Calu3 (cell line): ENCODE data around the gene PLA2R1. TPM values are rescaled to one million over a fixed set of nuclear protein-coding genes. Genes with fewer than 3 reads are reported as not detected.

ENCODE experiments used
- BruUV-seq: library from RNA; stranded (reverse); fragments of 400-500 nt; replicated peaks from 2 replicates; lab custom pipeline; 2021; lab: Mats Ljungman, UMichigan
- CTCF ChIA-PET: fragments of 300-600 bp; sonication (Branson Sonifier 250); formaldehyde crosslinking; loops from one replicate; lab custom pipeline; 2022; ENCODE audit warnings: antibody characterized with exemption; lab: Charles Lee
- DNase-seq: peaks from one replicate; pipeline ENCODE4 v3.0.0; 2022
- H3K27ac Mint-ChIP-seq: one replicate; pipeline ENCODE4 v1.8.0; 2022; ENCODE audit warnings: mixed read lengths; ENCODE audit not compliant: unreplicated experiment
- H3K27me3 Mint-ChIP-seq: one replicate; pipeline ENCODE4 v1.8.0; 2022; ENCODE audit warnings: mixed read lengths; ENCODE audit not compliant: unreplicated experiment
- H3K36me3 Mint-ChIP-seq: one replicate; pipeline ENCODE4 v1.8.0; 2022; ENCODE audit warnings: mild to moderate bottlenecking, moderate library complexity, mixed read lengths; ENCODE audit not compliant: insufficient read depth, unreplicated experiment
- H3K4me1 Mint-ChIP-seq: one replicate; pipeline ENCODE4 v1.8.0; 2022; ENCODE audit warnings: mild to moderate bottlenecking, low read depth, mixed read lengths; ENCODE audit not compliant: unreplicated experiment
- H3K4me3 Mint-ChIP-seq: one replicate; pipeline ENCODE4 v1.8.0; 2022; ENCODE audit warnings: mild to moderate bottlenecking, low read depth, moderate library complexity, mixed read lengths; ENCODE audit not compliant: unreplicated experiment
- H3K9me3 Mint-ChIP-seq: one replicate; pipeline ENCODE4 v1.8.0; 2022; ENCODE audit warnings: low read depth, mixed read lengths; ENCODE audit not compliant: unreplicated experiment
- CTCF ChIP-seq: fragments of 200-600 bp; IDR thresholded peaks from one replicate; pipeline ENCODE4 v1.8.0; 2022; ENCODE audit warnings: antibody characterized with exemption; ENCODE audit not compliant: unreplicated experiment
- intact Hi-C: fragments of 100-400 bp; cut with micrococcal nuclease; formaldehyde crosslinking; loops from one replicate; pipeline ENCODE4 v1.10.0; 2022; ENCODE audit not compliant: unreplicated experiment
- total RNA-seq: library from RNA; stranded (reverse); gene quantifications from 2 replicates; pipeline ENCODE4 v1.2.3, GENCODE V29; 2022

The PLA2R1 gene
- total RNA-seq, 1 experiment from 2014 or later: 5.8 TPM

GRCh38 chr2:160034396-160034795, 28.0 kb downstream of the PLA2R1 start:
- intact Hi-C loops: no loop called here
- H3K27me3 Mint-ChIP-seq: no peaks in the 10 kb centered on the region
- no peaks in the 10 kb centered on the region for H3K9me3 Mint-ChIP-seq
- no peak overlapping the region for H3K27ac Mint-ChIP-seq
- no peaks in the 10 kb centered on the region for H3K36me3 Mint-ChIP-seq
- no peak for DNase-seq
- H3K4me1 Mint-ChIP-seq: no peaks in the 10 kb centered on the region
- no peak overlapping the region for H3K4me3 Mint-ChIP-seq
- CTCF ChIA-PET: no interaction called here
- TF ChIP-seq CTCF: no peak
- no TSS peak for BruUV-seq

GRCh38 chr2:160033732-160034392, 28.6 kb downstream of the PLA2R1 start:
- Mint-ChIP-seq H3K4me3 (no peak overlapping the region), H3K36me3 (no peaks in the 10 kb centered on the region), H3K27me3 (no peaks in the 10 kb centered on the region), H3K4me1 (no peaks in the 10 kb centered on the region), H3K9me3 (no peaks in the 10 kb centered on the region), H3K27ac (no peak overlapping the region)
- BruUV-seq: no TSS peak
- CTCF ChIA-PET: no interaction called here
- intact Hi-C loops: no loop called here
- no peak for TF ChIP-seq CTCF
- DNase-seq: no peak

GRCh38 chr2:160029270-160029628, 33.2 kb downstream of the PLA2R1 start:
- H3K36me3 Mint-ChIP-seq: no peaks in the 10 kb centered on the region
- BruUV-seq: no TSS peak
- intact Hi-C loops: loop anchor here (5.0 kb wide), 1 partner anchor 963 kb away; no protein-coding TSS in a partner anchor
- H3K27ac Mint-ChIP-seq: no peak overlapping the region
- CTCF ChIA-PET: no interaction called here
- H3K27me3 Mint-ChIP-seq: no peaks in the 10 kb centered on the region
- no peaks in the 10 kb centered on the region for H3K9me3 Mint-ChIP-seq
- H3K4me1 Mint-ChIP-seq: no peaks in the 10 kb centered on the region
- no peak for TF ChIP-seq CTCF
- H3K4me3 Mint-ChIP-seq: no peak overlapping the region
- no peak for DNase-seq

GRCh38 chr2:160028431-160029269, 33.8 kb downstream of the PLA2R1 start:
- no peak for DNase-seq
- no peak for TF ChIP-seq CTCF
- Mint-ChIP-seq H3K4me1 (no peaks in the 10 kb centered on the region), H3K9me3 (no peaks in the 10 kb centered on the region), H3K36me3 (no peaks in the 10 kb centered on the region), H3K4me3 (no peak overlapping the region), H3K27me3 (no peaks in the 10 kb centered on the region), H3K27ac (no peak overlapping the region)
- CTCF ChIA-PET: no interaction called here
- BruUV-seq: no TSS peak
- intact Hi-C loops: loop anchor here (5.0 kb wide), 1 partner anchor 964 kb away; no protein-coding TSS in a partner anchor
